Naive B cell (primary cell): ENCODE results near the gene CCL16. TPM values are rescaled to one million over a fixed set of nuclear protein-coding genes. Genes with fewer than 3 reads are reported as not detected.
A peak's percentile ranks its signal among the peaks of the same experiment; 100 is the strongest.
"Not testable (repeated sequence)": the region's sequence is repeated elsewhere in the genome, so short reads cannot be mapped to it uniquely, and the experiment has no call there.

Experiments
- ATAC-seq, 2 donors: fragments of 150-1000 bp; cut with Tn5 transposase; 2 replicates each; pipeline ENCODE4 v1.10.0; 2021; ENCODE audit warnings: low read depth in 2 of 2, mild to moderate bottlenecking in 2 of 2, moderate library complexity in 2 of 2
- DNase-seq: peaks from one replicate; pipeline ENCODE4 v3.0.0; 2022
- H3K27ac Mint-ChIP-seq, 6 donors: one replicate each; pipeline ENCODE4 v1.8.0; 2020 to 2022; ENCODE audit warnings: mild to moderate bottlenecking in 6 of 6, mixed read lengths in 6 of 6, moderate library complexity in 5 of 6, inconsistent platforms in 2 of 6
- H3K27me3 Mint-ChIP-seq, 3 donors: one replicate each; pipeline ENCODE4 v1.8.0; 2021 to 2022; ENCODE audit warnings: mixed read lengths in 3 of 3, mild to moderate bottlenecking in 1 of 3
- H3K36me3 Mint-ChIP-seq, 2 donors: one replicate each; pipeline ENCODE4 v1.8.0; 2020 to 2022; ENCODE audit warnings: mixed read lengths in 2 of 2, inconsistent platforms in 1 of 2, mild to moderate bottlenecking in 1 of 2
- H3K4me1 Mint-ChIP-seq, 3 donors: one replicate each; pipeline ENCODE4 v1.8.0; 2020 to 2022; ENCODE audit warnings: mixed read lengths in 3 of 3, inconsistent platforms in 1 of 3, mild to moderate bottlenecking in 1 of 3, moderate library complexity in 1 of 3
- H3K4me3 Mint-ChIP-seq, 8 donors: one replicate each; pipeline ENCODE4 v1.8.0; 2020 to 2022; ENCODE audit warnings: mild to moderate bottlenecking in 8 of 8, mixed read lengths in 8 of 8, moderate library complexity in 8 of 8, inconsistent platforms in 2 of 8
- H3K9me3 Mint-ChIP-seq, 7 donors: one replicate each; pipeline ENCODE4 v1.8.0; 2020 to 2022; ENCODE audit warnings: mixed read lengths in 7 of 7, mild to moderate bottlenecking in 5 of 7, inconsistent platforms in 2 of 7, moderate library complexity in 1 of 7
- polyA plus RNA-seq, 6 donors: library from polyadenylated mRNA; unstranded; fragments of 300-500 nt; fragmentation: Illumina TruSeq; gene quantifications; one replicate each; pipeline ENCODE4 v1.2.3, GENCODE V29; 2021; ENCODE audit warnings: low read depth in 6 of 6

The CCL16 gene
- polyA plus RNA-seq, 6 donors from 2014 or later: not detected

DNA sequence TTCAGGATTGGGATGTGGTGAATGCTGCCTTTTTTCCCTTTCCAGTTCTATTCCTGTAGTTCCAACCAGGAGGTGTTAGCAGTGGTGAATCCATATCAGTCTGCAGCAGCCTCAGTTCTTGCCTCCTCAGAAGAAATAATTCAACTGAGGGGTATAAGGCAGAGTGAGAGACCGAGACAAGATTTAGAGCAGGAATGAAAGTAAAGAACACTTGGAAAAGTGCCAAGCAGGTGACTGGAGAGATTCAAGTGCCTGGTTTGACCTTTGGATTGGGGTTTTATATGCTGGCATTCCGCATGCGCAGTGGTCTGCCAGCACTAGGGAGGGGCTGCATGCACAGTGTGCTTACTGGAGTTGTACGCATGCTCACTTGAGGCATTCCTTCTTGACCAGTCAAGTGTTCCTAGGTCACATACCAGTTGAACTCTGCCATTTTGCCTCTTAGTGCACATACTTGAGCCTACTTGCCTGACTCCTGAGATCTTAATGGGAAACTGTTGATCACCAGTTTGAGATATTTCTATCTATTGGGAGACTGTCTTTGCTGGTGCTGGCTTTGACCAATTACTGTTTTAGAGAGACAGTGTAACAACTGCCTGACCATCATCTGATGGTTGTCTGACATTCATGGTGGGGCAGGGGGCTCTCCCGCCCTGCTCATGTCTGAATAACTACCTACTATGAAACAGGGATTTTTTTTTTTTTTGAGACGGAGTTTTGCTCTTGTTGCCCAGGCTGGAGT, 20.7 kb upstream of the CCL16 start:
- no peak for DNase-seq
- Mint-ChIP-seq H3K9me3 (no peaks in the 10 kb centered on the region), H3K27me3 (no peaks in the 10 kb centered on the region), H3K27ac (no peak overlapping the region), H3K4me3 (peak overlapping the region in 1 of 8 donors; percentile 67), H3K4me1 (peaks cover 13 to 37% (median 33%) of the 10 kb centered on the region in 3 donors), H3K36me3 (no peaks in the 10 kb centered on the region)
- ATAC-seq: no peak

DNA sequence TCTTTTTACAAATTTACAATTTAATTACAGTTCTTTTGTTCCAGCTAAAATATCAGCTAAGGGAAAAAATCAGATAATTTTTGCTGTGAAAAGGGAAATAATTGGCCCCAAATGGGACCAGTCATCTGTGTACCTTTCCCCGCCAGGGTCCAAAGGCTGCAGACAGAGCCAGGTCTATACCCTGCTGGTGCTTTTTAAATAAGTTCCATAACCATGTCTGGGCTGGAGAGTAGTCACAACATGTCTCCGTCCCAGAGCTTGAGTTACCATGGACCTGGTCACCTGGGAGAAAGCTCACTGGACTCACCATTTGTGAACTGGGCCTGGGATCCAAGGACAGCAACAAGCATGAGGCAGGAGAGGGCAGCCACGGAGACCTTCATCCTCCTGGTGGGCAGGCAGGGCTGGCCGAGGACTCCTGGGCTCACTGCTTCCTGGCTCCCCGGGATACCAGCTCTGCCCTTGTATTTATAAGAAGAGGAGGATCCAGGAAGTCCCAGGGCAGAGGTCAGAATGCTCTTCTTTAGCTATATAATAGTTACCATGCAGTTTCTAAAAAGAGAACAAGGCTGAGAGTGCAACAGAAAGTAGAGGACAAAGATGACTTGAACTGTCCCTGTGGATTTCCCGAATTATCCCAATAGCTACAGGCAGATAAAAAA, 19.9 kb upstream of the CCL16 start, which contains the start of gene CCL15:
Gene CCL15 (minus strand): TSS at position 444 of the 662 bp plus-strand sequence. CDS start 61 bp downstream, at position 383.
- Mint-ChIP-seq H3K9me3 (no peaks in the 10 kb centered on the region), H3K36me3 (no peaks in the 10 kb centered on the region), H3K4me3 (peak within 1 kb of the TSS in 1 of 8 donors; percentile 67), H3K4me1 (peaks cover 21 to 45% (median 41%) of the 10 kb centered on the region in 3 donors), H3K27ac (peak within 1 kb of the TSS in 2 of 6 donors; percentile 32 to 89), H3K27me3 (no peaks in the 10 kb centered on the region)
- ATAC-seq: no peak
- no peak for DNase-seq

DNA sequence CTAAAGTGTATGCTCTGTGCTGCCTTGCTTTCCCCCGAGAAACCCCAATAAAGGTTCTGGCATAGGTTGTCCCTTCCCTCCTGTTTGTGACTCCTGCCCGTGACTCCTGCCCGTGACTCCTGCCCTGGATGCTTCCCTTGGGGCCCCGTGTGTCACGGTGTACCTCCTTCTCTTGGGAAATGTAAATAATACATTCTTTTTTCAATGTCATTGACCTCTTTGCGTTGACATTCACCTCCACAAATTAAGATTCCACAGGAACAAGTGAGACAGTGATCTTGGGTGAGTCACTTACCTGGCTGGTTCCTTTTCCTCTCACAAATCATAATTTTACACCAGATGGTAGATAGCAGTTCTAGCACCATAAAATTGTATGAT, 19.4 kb upstream of the CCL16 start:
- H3K27ac Mint-ChIP-seq: peak overlapping the region in 2 of 6 donors; percentile 32 to 89
- no peak for ATAC-seq
- peaks cover 25 to 50% (median 44%) of the 10 kb centered on the region in 3 donors for H3K4me1 Mint-ChIP-seq

DNA sequence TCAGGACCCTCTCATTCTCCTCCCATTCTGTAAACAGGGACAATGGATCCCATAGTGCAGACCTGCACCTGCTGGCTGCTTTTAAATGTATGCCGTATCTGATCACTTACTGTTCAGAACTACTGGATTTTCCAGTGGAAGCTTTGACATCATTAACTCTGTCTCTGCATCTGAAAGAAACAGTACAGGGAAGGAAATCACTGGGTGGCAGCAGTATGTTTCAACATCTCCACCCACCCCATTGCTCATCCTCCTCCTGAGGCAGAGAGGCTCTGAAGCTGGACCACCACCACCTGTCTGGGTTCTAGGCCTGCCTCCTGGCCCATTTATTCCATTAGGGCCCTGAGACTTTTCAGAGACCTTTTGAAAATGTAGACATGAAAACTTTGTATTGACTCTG, 17.5 kb upstream of the CCL16 start:
- no peak for ATAC-seq
- peaks cover 24 to 50% (median 49%) of the 10 kb centered on the region in 3 donors for H3K4me1 Mint-ChIP-seq
- peak overlapping the region in 1 of 6 donors; percentile 68 for H3K27ac Mint-ChIP-seq
- H3K27me3 Mint-ChIP-seq: no peaks in the 10 kb centered on the region
- peak overlapping the region in 1 of 8 donors; percentile 61 for H3K4me3 Mint-ChIP-seq
- H3K36me3 Mint-ChIP-seq: no peaks in the 10 kb centered on the region
- peaks cover 0 to 4% (median 0%) of the 10 kb centered on the region in 7 donors for H3K9me3 Mint-ChIP-seq
- no peak for DNase-seq

More for the DNA sequence above, 19.4 kb upstream of the CCL16 start:
- no peak for DNase-seq
- no peaks in the 10 kb centered on the region for H3K36me3 Mint-ChIP-seq
- H3K4me3 Mint-ChIP-seq: no peak overlapping the region
- no peaks in the 10 kb centered on the region for H3K9me3 Mint-ChIP-seq
- H3K27me3 Mint-ChIP-seq: no peaks in the 10 kb centered on the region

DNA sequence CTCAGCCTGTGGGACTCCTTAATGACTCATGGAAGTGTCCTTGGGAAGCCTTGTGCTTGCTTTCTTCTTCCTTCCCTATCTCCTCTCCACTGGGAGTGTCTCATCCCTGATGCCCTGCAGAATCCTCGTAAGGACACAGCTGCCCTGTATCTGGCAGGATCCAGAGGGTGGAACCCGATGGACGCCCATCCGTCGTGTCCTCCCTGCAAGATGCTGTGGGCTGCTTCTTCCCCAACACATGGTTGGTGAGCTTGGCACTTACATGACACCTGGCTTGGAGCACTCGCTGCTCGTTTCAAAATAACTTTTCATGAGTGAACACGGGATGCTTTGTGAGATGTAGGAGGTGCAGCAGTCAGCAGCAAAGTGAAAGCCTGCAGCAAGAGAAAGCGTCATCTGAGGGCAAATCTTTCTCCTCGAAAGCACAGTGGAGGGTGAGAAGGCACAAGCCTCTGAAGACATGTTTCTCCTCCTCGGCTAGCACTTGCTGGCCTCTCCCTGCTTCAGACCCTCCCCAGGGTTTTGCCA, 16.8 kb upstream of the CCL16 start:
- H3K9me3 Mint-ChIP-seq: peaks cover 0 to 4% (median 0%) of the 10 kb centered on the region in 7 donors
- no peaks in the 10 kb centered on the region for H3K36me3 Mint-ChIP-seq
- H3K27ac Mint-ChIP-seq: peak overlapping the region in 3 of 6 donors; percentile 63 to 65 (median 63)
- no peak for ATAC-seq
- peak overlapping the region in 2 of 8 donors; percentile 24 to 35 for H3K4me3 Mint-ChIP-seq
- no peak for DNase-seq
- H3K4me1 Mint-ChIP-seq: peaks cover 22 to 49% (median 47%) of the 10 kb centered on the region in 3 donors
- H3K27me3 Mint-ChIP-seq: no peaks in the 10 kb centered on the region

DNA sequence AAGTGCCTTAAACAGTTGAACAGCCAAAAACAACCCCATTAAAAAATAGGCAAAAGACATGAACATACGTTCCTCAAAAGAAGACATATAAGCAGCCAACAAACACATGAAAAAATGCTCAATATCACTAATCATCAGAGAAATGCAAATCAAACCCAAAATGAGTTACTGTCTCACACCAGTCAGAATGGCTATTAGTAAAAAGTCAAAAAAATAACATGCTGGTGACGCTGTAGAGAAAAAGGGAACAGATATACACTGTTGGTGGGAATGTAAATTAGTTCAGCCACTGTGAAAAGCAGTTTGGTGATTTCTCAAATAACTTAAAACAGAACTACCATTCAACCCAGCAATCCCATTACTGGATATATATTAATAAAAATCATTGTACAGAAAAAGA, 14.0 kb upstream of the CCL16 start:
- not testable (repeated sequence) for H3K36me3 Mint-ChIP-seq, H3K9me3 Mint-ChIP-seq, ATAC-seq, H3K27me3 Mint-ChIP-seq
- H3K4me3 Mint-ChIP-seq: peak overlapping the region in 5 of 8 donors; percentile 2 to 70 (median 62)
- DNase-seq: peak; percentile 12
- peaks cover 25 to 49% (median 47%) of the 10 kb centered on the region in 3 donors for H3K4me1 Mint-ChIP-seq
- H3K27ac Mint-ChIP-seq: peak overlapping the region in 1 of 6 donors; percentile 16

DNA sequence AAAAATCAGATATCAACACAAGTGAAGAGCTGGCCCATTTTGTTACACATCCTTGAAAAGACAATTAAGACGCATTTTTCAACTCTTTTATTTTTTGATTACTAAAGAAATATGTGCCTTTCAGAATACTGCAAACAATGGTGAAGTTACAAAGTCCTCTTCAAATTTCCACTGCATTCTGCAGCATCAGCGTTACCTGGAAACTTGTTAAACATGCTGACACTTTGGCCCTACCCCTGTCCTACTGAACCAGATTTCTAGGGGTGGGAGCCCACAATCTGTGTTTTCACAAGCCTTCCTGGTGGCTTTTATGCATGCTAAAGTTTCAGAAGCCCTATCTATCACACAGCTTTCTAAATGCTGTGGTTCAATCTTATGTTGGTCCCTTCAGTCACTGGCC, 9.8 kb upstream of the CCL16 start:
- Mint-ChIP-seq H3K9me3 (peaks cover 8 to 19% (median 11%) of the 10 kb centered on the region in 7 donors), H3K4me1 (peaks cover 13 to 23% (median 17%) of the 10 kb centered on the region in 3 donors), H3K27ac (no peak overlapping the region), H3K36me3 (peaks cover 0 to 15% of the 10 kb centered on the region in 2 donors), H3K27me3 (no peaks in the 10 kb centered on the region), H3K4me3 (no peak overlapping the region)
- DNase-seq: no peak
- ATAC-seq: no peak

DNA sequence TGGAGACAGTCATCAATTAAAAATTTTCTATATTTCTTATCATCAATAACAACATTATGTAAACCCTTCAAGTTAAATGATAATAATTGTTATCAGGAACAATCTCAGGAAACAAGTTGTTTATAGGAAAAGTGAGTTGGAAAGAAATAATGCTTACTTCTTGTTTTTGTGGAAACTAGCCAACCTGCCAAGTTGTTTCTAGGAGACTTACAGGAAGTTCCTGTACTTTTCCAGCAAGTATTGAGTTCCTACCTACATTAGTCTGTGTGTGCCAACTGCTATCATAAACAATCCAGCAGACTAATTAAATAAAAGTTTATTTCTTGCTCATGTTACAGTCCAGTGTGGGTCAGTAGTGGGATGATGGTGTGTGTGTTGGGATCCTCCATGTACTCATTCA, 6.9 kb upstream of the CCL16 start:
- H3K27me3 Mint-ChIP-seq: no peaks in the 10 kb centered on the region
- peak overlapping the region in 1 of 6 donors; percentile 80 for H3K27ac Mint-ChIP-seq
- peaks cover 0 to 3% (median 0%) of the 10 kb centered on the region in 3 donors for H3K4me1 Mint-ChIP-seq
- H3K36me3 Mint-ChIP-seq: peaks cover 0 to 15% of the 10 kb centered on the region in 2 donors
- ATAC-seq: no peak
- H3K9me3 Mint-ChIP-seq: peaks cover 7 to 19% (median 10%) of the 10 kb centered on the region in 7 donors
- no peak overlapping the region for H3K4me3 Mint-ChIP-seq
- DNase-seq: no peak

DNA sequence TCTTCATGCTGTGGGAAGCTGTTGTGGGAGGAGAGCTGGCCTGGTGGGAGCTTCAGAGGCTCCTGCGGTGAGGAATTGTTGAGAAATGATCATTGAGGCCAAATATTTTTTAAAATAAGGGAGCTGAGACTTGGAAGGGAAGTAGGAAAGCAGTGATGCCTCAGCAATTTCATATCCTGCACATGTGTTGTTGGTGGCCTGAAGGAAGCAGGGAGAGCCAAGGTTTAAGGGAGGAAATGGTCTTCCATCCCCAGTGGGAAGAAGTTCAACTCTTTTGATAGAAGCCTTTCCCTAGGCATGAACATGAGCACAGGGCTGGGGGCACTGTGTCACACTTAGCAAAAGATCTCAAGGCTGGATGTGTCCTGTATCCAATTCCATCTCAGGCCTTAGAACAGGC, 5.3 kb upstream of the CCL16 start, which contains the start of gene CCL14:
Gene CCL14 (minus strand): TSS at position 87 of the 400 bp plus-strand sequence. CDS start 80 bp downstream, at position 7.
- Mint-ChIP-seq H3K4me3 (no peak within 1 kb of the TSS), H3K4me1 (peaks cover 0 to 10% (median 6%) of the 10 kb centered on the region in 3 donors), H3K27ac (peak within 1 kb of the TSS in 3 of 6 donors; percentile 24 to 64 (median 26)), H3K9me3 (peaks cover 7 to 19% (median 10%) of the 10 kb centered on the region in 7 donors), H3K27me3 (no peaks in the 10 kb centered on the region), H3K36me3 (peaks cover 0 to 15% of the 10 kb centered on the region in 2 donors)
- DNase-seq: no peak
- ATAC-seq: no peak

DNA sequence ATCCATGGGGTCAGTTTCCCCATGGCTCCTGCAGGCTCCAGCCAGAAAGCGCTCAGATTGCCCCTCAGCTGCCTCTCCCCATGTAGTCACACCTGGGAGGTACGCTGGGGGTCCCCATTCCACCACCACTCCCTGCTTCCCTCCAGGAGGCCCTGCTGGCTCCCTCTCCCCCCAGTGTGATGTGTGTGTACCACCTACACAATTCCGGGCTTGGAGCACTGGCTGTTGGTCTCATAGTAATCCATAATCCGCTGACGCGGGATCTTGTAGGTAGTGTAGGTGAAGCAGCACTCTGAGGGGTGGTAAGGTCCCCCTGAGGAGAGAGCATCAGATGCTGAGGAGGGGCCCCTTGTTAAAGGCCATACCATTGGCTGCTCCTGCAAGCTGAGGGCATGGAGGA, 2.8 kb upstream of the CCL16 start:
- Mint-ChIP-seq H3K9me3 (peaks cover 1 to 10% (median 6%) of the 10 kb centered on the region in 7 donors), H3K36me3 (peaks cover 0 to 8% of the 10 kb centered on the region in 2 donors), H3K4me3 (peak overlapping the region in 1 of 8 donors; percentile 16), H3K27me3 (peaks cover 0 to 11% (median 10%) of the 10 kb centered on the region in 3 donors), H3K4me1 (peaks cover 0 to 12% (median 6%) of the 10 kb centered on the region in 3 donors), H3K27ac (peak overlapping the region in 1 of 6 donors; percentile 32)
- DNase-seq (no peak), ATAC-seq (no peak)

DNA sequence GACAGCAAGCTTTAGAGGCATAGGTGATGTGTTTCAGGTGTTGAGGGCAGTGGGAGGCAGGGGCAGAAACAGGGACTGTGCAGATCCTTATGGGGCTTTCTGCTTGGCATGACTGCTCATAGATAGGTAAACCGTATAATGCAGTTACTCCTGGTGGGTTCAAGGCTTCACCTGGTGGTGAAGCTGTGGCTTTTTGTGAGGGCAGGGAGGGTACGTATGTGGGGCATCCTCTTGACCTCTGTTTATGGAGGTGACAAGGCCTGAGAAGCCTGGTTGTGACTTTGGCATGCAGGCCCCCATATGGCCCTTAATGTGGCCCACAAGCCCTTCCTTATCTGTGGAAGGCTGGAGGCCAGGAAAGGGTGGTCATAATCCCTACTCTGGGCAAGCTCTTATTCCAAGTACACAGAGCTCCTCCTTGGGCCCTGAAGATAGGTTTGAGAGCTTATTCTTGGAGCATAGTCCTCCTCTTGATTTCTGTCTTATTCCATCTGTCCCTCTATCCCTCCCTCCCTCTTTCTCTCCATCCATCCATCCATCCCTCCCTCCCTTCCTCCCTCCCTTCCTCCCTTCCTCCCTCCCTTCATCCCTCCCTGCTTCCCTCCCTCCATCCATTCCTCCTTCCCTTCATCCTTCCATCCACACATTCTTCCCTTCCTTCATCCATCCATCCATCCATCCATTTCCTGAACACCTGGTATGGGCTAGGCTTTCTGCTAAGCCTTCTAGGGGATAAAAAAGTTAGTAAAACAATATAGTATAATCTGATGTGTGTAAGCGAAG, 1.3 kb upstream of the CCL16 start:
- Mint-ChIP-seq H3K27me3 (peaks cover 0 to 23% (median 10%) of the 10 kb centered on the region in 3 donors), H3K27ac (peak overlapping the region in 1 of 6 donors; percentile 4), H3K4me3 (no peak overlapping the region), H3K9me3 (no peaks in the 10 kb centered on the region), H3K4me1 (peaks cover 0 to 12% (median 6%) of the 10 kb centered on the region in 3 donors), H3K36me3 (no peaks in the 10 kb centered on the region)
- DNase-seq (no peak), ATAC-seq (no peak)

DNA sequence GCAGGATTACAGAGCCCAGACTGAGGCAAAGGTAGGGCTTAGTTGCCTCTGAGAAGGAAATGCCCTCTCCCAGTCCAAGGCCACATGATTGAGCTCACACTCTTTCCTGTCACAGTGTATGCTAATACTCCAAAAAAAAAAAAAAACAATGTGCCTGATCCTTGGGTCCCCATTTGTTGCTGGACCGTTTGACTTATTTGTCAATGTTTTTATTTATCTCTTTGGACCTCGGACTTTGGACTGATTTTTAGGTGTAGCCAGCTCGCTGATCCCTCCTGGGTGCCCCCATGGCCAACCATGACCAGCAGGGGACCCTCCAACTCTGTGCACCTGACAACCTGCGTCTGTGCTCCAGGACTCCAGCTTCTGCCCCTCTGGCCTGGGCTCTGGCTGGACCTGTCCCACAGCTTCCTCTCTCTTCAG, 622 bp upstream of the CCL16 start:
- H3K27me3 Mint-ChIP-seq: peaks cover 0 to 23% (median 10%) of the 10 kb centered on the region in 3 donors
- H3K9me3 Mint-ChIP-seq: no peaks in the 10 kb centered on the region
- H3K4me3 Mint-ChIP-seq: no peak overlapping the region
- ATAC-seq (no peak), DNase-seq (no peak)
- peak overlapping the region in 4 of 6 donors; percentile 16 to 83 (median 58) for H3K27ac Mint-ChIP-seq
- H3K4me1 Mint-ChIP-seq: peaks cover 0 to 14% (median 6%) of the 10 kb centered on the region in 3 donors
- H3K36me3 Mint-ChIP-seq: no peaks in the 10 kb centered on the region
